GM19193 (cell line): Measurements from ENCODE around the gene ITGB2.

ENCODE experiments used
- POLR2A ChIP-seq: IDR thresholded peaks from 4 replicates; pipeline ENCODE4 v1.6.1; 2011; ENCODE audit not compliant: insufficient read depth, insufficient read length; ENCODE audit errors: extremely low read depth

ITGB2 gene

DNA sequence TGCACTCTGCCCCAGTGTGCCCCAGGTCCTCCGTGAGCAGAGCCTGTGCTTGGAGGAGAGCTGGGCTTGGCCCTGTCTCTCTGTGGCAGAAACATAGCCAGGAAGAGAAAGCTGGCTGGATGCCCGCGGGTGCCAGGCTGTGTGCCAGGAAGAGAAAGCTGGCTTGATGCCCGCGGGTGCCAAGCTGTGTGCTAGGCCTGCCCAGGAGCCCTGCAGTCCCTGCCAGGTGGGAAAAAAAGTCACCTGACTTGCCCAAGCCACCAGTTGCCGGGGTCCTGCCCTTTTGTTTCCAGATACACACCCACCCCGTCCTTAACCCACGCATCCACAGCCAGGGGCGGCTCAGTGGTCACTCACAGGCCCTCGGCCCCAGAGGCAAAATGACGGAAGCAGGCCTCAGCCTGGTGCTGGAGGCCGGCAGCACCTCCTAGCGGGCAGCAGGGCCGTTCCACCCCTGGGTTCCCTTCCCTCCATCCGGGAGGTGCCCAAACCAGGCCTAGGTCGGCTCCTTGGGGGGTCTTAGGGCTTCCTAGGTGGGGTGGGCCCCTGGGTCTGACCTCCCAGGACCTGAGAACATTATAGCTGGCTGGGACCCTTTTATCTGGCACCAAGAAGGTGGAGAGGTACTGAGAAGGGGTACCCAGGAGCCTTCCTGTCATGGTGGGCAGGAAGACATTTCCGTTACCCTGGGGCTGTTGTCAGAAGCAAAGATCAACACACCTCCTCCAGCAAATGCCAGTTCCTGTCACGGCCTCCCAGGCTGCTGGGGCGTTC, 9.1 kb downstream of the ITGB2 start:
- TF ChIP-seq POLR2A: no peak

DNA sequence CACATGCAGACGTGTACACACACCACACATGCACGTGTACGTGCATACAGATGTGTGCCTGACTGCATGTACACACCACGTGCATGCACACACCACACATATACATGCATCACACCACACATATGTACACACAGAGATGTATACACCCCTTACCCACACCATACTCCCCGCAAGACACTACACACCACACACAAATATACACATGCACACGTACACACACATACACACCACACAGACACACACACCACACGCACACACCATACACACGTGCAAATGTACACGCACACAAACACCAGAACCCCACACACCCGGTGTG, 9.7 kb downstream of the ITGB2 start:
- TF ChIP-seq POLR2A: no peak

- TF ChIP-seq POLR2A: no peak
Observed at GRCh38 chr21:44910229-44911067, 10.3 kb downstream of the ITGB2 start.

- no peak for TF ChIP-seq POLR2A
Observed at GRCh38 chr21:44909719-44910118, 11.0 kb downstream of the ITGB2 start.

- TF ChIP-seq POLR2A: no peak
Observed at GRCh38 chr21:44908908-44909307, 11.8 kb downstream of the ITGB2 start.

GRCh38 chr21:44907966-44908895, 12.5 kb downstream of the ITGB2 start:
- TF ChIP-seq POLR2A: no peak

DNA sequence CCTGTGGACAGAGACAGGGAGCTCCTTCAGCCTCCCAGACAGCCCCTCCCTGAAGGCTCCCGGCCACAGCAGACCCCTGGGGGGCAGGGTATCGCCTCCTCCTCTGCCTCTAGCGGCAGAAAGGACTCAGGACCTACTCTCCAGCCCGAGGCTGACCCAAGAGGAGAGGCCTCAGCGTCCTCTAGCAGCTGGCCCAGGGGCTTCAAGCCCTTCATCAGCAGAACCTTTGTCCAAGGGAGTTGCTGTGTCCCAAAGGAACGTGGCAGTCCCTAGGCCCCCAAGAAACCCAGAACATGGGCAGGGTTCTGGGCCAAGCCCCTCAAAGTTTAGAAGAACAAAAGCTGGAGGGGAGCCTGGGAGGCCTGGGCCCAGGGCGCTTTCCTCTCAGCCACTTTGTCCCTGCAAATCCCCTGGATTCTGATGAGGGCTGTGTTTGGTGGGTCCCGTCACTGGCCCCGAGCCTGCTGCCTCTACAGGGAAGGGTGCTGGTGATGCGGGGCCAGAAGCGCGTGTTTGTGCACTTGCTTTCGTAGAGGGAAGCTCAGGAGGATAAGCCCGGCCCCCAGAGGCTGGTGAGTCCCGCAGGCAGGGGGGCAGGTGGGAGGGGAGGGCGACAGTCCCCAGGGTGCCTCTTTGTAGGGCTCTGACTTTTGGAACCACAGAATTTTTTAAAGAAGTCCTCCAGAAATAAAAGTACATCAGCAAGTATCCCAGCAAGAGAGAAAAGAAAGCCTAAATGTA, 13.3 kb downstream of the ITGB2 start:
- TF ChIP-seq POLR2A: no peak

DNA sequence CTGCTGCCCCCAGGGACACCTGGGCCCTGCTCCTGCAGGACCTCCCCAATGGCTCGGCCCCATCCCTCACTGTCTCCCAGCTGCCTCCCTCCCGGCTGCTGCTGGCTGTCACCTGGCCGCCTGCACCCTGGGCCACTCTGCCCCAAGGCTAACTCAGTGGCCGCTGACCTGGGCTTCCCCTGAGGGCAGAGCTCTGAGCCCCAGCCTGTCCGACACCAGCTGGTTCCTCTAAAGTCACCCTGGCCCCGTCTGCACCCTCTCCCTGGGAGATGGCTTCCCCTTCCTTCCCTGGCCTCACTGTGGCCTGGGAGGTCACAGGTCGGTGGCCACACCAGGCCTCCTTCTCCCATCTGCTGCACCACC, 15.0 kb downstream of the ITGB2 start:
- TF ChIP-seq POLR2A: no peak

DNA sequence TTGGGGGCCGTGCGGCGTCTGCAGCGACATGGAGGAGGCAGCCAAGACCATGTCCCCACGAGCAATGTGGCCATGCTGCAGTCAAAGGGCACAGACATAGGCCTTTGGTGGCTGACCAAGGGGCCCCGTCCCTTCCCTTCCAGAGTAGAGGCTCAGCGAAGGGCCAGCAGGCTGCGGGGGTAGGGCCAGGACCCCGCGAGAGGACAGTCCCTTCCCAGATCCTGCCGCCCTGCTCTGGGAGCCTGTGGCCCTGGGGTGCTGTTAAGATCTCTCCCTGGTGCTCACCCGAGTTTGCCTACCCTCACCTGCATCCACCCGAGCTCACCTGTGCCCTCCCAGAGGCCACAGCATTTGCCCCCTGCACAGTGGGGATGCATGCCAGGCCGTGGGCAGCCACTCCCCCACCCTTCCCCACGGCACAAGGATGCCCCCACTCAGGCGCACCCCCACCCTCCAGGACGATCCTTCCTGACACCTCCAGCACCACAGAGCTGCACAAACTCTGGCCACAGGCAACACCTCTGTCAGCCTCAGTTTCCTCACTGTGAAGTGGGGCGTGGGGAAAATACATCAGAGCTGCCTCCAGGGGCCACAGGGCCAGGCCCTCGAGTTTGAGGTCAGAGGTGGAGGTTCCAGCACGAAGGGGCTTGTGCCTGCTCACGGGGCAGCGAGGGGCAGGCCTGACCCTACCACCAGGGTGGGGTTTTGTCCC, 15.5 kb downstream of the ITGB2 start:
- no peak for TF ChIP-seq POLR2A

DNA sequence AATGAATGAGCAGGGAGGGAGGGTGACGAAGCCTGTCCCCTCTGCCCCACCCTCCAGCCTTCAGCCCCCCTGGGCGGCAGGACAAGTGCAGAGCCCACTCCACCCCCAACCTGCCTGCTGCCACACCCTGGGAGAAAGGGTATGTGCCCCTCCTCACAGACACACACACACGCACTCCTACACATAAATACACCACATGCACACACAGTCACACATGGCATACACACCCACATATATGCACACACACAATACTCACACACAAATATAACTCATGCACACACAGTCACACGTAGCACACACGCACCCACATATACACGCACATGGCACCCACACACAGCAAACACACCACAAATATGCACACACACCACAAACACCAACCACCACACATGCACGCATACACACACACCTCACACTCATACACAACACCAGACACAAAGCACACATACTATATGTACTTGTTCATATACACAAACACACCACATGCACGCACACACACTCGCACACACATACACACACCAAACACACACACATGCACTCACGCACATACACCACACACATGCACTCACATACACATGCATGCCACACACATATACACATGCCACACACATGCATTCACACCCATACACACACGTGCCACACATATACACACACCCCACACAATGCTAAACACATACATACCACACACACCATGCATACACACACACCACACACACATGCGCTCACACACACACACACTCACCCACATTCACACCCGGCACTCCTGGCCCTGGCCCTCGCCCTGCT, 16.4 kb downstream of the ITGB2 start:
- no peak for TF ChIP-seq POLR2A

- no peak for TF ChIP-seq POLR2A
Observed at GRCh38 chr21:44903689-44904088, 17.0 kb downstream of the ITGB2 start.

GRCh38 chr21:44903050-44903685, 17.5 kb downstream of the ITGB2 start:
- no peak for TF ChIP-seq POLR2A

DNA sequence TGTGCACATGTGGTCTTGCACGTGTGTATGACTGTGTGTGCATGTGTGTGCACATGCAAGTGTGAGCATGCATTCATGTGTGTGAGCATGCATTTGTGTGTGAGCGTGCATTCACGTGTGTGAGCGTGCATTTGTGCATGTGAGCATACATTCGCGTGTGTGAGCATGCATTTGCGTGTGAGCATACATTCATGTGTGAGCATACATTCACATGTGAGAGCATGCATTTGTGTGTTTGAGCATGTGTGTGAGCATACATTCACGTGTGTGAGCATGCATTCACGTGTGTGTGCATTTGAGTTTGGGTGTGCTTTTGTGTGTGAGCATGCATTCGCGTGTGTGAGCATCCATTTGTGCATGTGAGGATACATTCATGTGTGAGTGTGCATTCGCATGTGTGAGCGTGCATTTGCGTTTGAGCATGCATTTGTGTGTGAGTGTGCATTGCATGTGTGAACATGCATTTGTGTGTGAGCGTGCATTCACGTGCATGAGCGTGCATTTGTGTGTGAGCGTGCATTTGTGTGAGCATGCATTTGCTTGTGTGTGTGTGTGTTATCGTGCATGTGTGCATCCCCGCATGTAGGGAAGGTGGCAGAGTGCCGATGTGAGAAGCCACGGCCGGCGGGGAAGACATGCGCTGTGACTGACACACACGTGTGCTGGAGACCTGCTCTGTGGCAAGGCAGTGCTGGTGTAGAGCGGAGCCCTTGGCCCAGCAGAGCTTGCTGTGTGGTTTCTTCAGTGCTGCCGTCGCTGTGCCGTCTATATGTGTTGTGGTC, 18.2 kb downstream of the ITGB2 start:
- no peak for TF ChIP-seq POLR2A
